CD4-positive, alpha-beta memory T cell (primary cell): ENCODE measurements around the gene ATP6V1C2. TPM values are rescaled to one million over a fixed set of nuclear protein-coding genes. Genes with fewer than 3 reads are reported as not detected.

Source experiments
- CTCF ChIA-PET: fragments of 350-600 bp; sonication (Branson Sonifier 250); formaldehyde crosslinking; loops from one replicate; lab custom pipeline; 2021; ENCODE audit warnings: inconsistent platforms; ENCODE audit not compliant: partially characterized antibody; lab: Charles Lee
- POLR2A ChIA-PET: fragments of 350-600 bp; sonication (Branson Sonifier 250); formaldehyde crosslinking; loops from one replicate; lab custom pipeline; 2021; ENCODE audit not compliant: partially characterized antibody; lab: Charles Lee
- DNase-seq, 5 donors: peaks; one replicate each; pipeline versions ENCODE4 v3.0.0 to v3.0.0-alpha.2; 2020 to 2022; ENCODE audit warnings: mixed read lengths in 1 of 5
- H3K27ac ChIP-seq: one replicate; pipeline ENCODE4 v1.7.0; 2013; ENCODE audit warnings: low read depth, low read length
- H3K27me3 ChIP-seq: 2 replicates; pipeline ENCODE4 v1.7.0; 2013; ENCODE audit warnings: mild to moderate bottlenecking, low read length, moderate library complexity; ENCODE audit not compliant: insufficient read depth
- H3K36me3 ChIP-seq: 2 replicates; pipeline ENCODE4 v1.7.0; 2013; ENCODE audit warnings: mild to moderate bottlenecking, low read length, moderate library complexity; ENCODE audit not compliant: insufficient read depth
- H3K4me1 ChIP-seq: 2 replicates; pipeline ENCODE4 v1.7.0; 2013; ENCODE audit warnings: mild to moderate bottlenecking, low read length, moderate library complexity; ENCODE audit not compliant: insufficient read depth
- H3K4me3 ChIP-seq, 2 donors: one replicate each; pipeline ENCODE4 v1.7.0; 2013; ENCODE audit warnings: low read length in 2 of 2, mild to moderate bottlenecking in 1 of 2
- H3K9me3 ChIP-seq, 2 donors: one replicate each; pipeline ENCODE4 v1.7.0; 2013; ENCODE audit warnings: low read length in 2 of 2, control low read depth in 1 of 2; ENCODE audit not compliant: control insufficient read depth in 1 of 2
- H3K27ac Mint-ChIP-seq, 7 donors: one replicate each; pipeline ENCODE4 v1.8.0; 2020 to 2021; ENCODE audit warnings: mixed read lengths in 7 of 7, mild to moderate bottlenecking in 6 of 7, inconsistent platforms in 3 of 7, moderate library complexity in 3 of 7
- H3K27me3 Mint-ChIP-seq, 2 donors: one replicate each; pipeline ENCODE4 v1.8.0; 2020 to 2021; ENCODE audit warnings: mixed read lengths in 2 of 2
- H3K36me3 Mint-ChIP-seq, 2 donors: one replicate each; pipeline ENCODE4 v1.8.0; 2020 to 2021; ENCODE audit warnings: mixed read lengths in 2 of 2, inconsistent platforms in 1 of 2, mild to moderate bottlenecking in 1 of 2
- H3K4me1 Mint-ChIP-seq, 4 donors: one replicate each; pipeline ENCODE4 v1.8.0; 2020 to 2021; ENCODE audit warnings: mixed read lengths in 4 of 4, mild to moderate bottlenecking in 1 of 4
- H3K4me3 Mint-ChIP-seq, 8 donors: one replicate each; pipeline ENCODE4 v1.8.0; 2020 to 2021; ENCODE audit warnings: mixed read lengths in 8 of 8, mild to moderate bottlenecking in 7 of 8, moderate library complexity in 6 of 8, inconsistent platforms in 3 of 8
- H3K9me3 Mint-ChIP-seq, 8 donors: one replicate each; pipeline ENCODE4 v1.8.0; 2020 to 2021; ENCODE audit warnings: mixed read lengths in 8 of 8, mild to moderate bottlenecking in 5 of 8, inconsistent platforms in 3 of 8, moderate library complexity in 1 of 8
- intact Hi-C: fragments of 100-400 bp; cut with micrococcal nuclease; formaldehyde crosslinking; loops from one replicate; pipeline ENCODE4 v1.15.1; 2023
- polyA plus RNA-seq, 2 donors: library from polyadenylated mRNA; unstranded; fragments of 300-500 nt; fragmentation: Illumina TruSeq; gene quantifications; one replicate each; pipeline ENCODE4 v1.2.3, GENCODE V29; 2021
- total RNA-seq, 2 experiments: library from RNA; stranded (reverse); gene quantifications; one replicate each; pipeline ENCODE4 v1.2.3, GENCODE V29; 2021

The ATP6V1C2 gene
- total and polyA plus RNA-seq, 4 experiments from 2014 or later, result 0.17 to 0.20 TPM; not detected in 2

GRCh38 chr2:10765914-10766313 is 44.5 kb downstream of the ATP6V1C2 start:
- Mint-ChIP-seq H3K4me3 (no peak overlapping the region), H3K27me3 (peaks cover 0 to 1% of the 10 kb centered on the region in 2 donors), H3K27ac (peak overlapping the region in 1 of 7 donors; percentile 18), H3K36me3 (no peaks in the 10 kb centered on the region), H3K4me1 (no peaks in the 10 kb centered on the region), H3K9me3 (no peaks in the 10 kb centered on the region)
- POLR2A ChIA-PET, result no interaction called here
- H3K36me3 ChIP-seq, result no peaks in the 10 kb centered on the region
- no peaks in the 10 kb centered on the region for H3K9me3 ChIP-seq
- no peak overlapping the region for H3K4me3 ChIP-seq
- no peaks in the 10 kb centered on the region for H3K4me1 ChIP-seq
- intact Hi-C loops, result no loop called here
- no peaks in the 10 kb centered on the region for H3K27me3 ChIP-seq
- CTCF ChIA-PET, result no interaction called here
- no peak for DNase-seq
- H3K27ac ChIP-seq, result no peak overlapping the region

GRCh38 chr2:10768063-10768507 is 46.7 kb downstream of the ATP6V1C2 start:
- no peak overlapping the region for H3K4me3 ChIP-seq
- Mint-ChIP-seq H3K27ac (no peak overlapping the region), H3K4me1 (no peaks in the 10 kb centered on the region), H3K9me3 (peaks cover 0 to 2% (median 0%) of the 10 kb centered on the region in 8 donors), H3K27me3 (peaks cover 0 to 1% of the 10 kb centered on the region in 2 donors), H3K4me3 (no peak overlapping the region), H3K36me3 (no peaks in the 10 kb centered on the region)
- intact Hi-C loops, result no loop called here
- H3K27ac ChIP-seq, result no peak overlapping the region
- no peaks in the 10 kb centered on the region for H3K9me3 ChIP-seq
- POLR2A ChIA-PET, result no interaction called here
- H3K27me3 ChIP-seq, result no peaks in the 10 kb centered on the region
- no peaks in the 10 kb centered on the region for H3K36me3 ChIP-seq
- H3K4me1 ChIP-seq, result no peaks in the 10 kb centered on the region
- CTCF ChIA-PET, result no interaction called here
- DNase-seq, result no peak

GRCh38 chr2:10770956-10771750 is 49.7 kb downstream of the ATP6V1C2 start:
- H3K27ac Mint-ChIP-seq, result no peak overlapping the region
- no peaks in the 10 kb centered on the region for H3K36me3 Mint-ChIP-seq
- ChIA-PET CTCF (interaction anchor here (0.8 kb wide), 1 partner anchor 47 kb away, joined by 3 read pairs; no protein-coding TSS in a partner anchor), POLR2A (no interaction called here)
- no peaks in the 10 kb centered on the region for H3K4me1 Mint-ChIP-seq
- no peaks in the 10 kb centered on the region for H3K27me3 Mint-ChIP-seq
- Histone ChIP-seq H3K27me3 (no peaks in the 10 kb centered on the region), H3K36me3 (no peaks in the 10 kb centered on the region), H3K27ac (no peak overlapping the region), H3K4me1 (no peaks in the 10 kb centered on the region), H3K9me3 (no peaks in the 10 kb centered on the region), H3K4me3 (no peak overlapping the region)
- intact Hi-C loops, result no loop called here
- no peak for DNase-seq
- no peak overlapping the region for H3K4me3 Mint-ChIP-seq
- peaks cover 0 to 2% (median 0%) of the 10 kb centered on the region in 8 donors for H3K9me3 Mint-ChIP-seq

GRCh38 chr2:10771786-10772185 is 50.4 kb downstream of the ATP6V1C2 start:
- H3K4me3 ChIP-seq, result no peak overlapping the region
- H3K36me3 ChIP-seq, result no peaks in the 10 kb centered on the region
- H3K9me3 ChIP-seq, result no peaks in the 10 kb centered on the region
- Mint-ChIP-seq H3K27ac (no peak overlapping the region), H3K27me3 (no peaks in the 10 kb centered on the region), H3K4me3 (no peak overlapping the region), H3K36me3 (no peaks in the 10 kb centered on the region), H3K9me3 (peaks cover 0 to 2% (median 0%) of the 10 kb centered on the region in 8 donors), H3K4me1 (no peaks in the 10 kb centered on the region)
- no peaks in the 10 kb centered on the region for H3K27me3 ChIP-seq
- no peaks in the 10 kb centered on the region for H3K4me1 ChIP-seq
- ChIA-PET POLR2A (no interaction called here), CTCF (interaction anchor here (0.8 kb wide), 1 partner anchor 48 kb away, joined by 3 read pairs; no protein-coding TSS in a partner anchor)
- no peak overlapping the region for H3K27ac ChIP-seq
- no peak for DNase-seq
- intact Hi-C loops, result no loop called here

- peaks cover 0 to under 1% of the 10 kb centered on the region in 2 donors for H3K36me3 Mint-ChIP-seq
- H3K27me3 Mint-ChIP-seq, result no peaks in the 10 kb centered on the region
- Histone ChIP-seq H3K27me3 (no peaks in the 10 kb centered on the region), H3K4me3 (no peak overlapping the region), H3K36me3 (no peaks in the 10 kb centered on the region), H3K9me3 (no peaks in the 10 kb centered on the region), H3K4me1 (no peaks in the 10 kb centered on the region), H3K27ac (no peak overlapping the region)
- CTCF ChIA-PET, result no interaction called here
- no peak overlapping the region for H3K27ac Mint-ChIP-seq
- intact Hi-C loops, result no loop called here
- no peak for DNase-seq
- H3K4me3 Mint-ChIP-seq, result no peak overlapping the region
- no peaks in the 10 kb centered on the region for H3K4me1 Mint-ChIP-seq
- POLR2A ChIA-PET, result no interaction called here
- H3K9me3 Mint-ChIP-seq, result peaks cover 0 to 2% (median 0%) of the 10 kb centered on the region in 8 donors
Measured at GRCh38 chr2:10772201-10772867, 50.9 kb downstream of the ATP6V1C2 start.

GRCh38 chr2:10772868-10773215 is 51.4 kb downstream of the ATP6V1C2 start:
- DNase-seq, result no peak
- H3K36me3 Mint-ChIP-seq, result peaks cover 2 to 3% of the 10 kb centered on the region in 2 donors
- Histone ChIP-seq H3K9me3 (no peaks in the 10 kb centered on the region), H3K4me1 (no peaks in the 10 kb centered on the region), H3K4me3 (no peak overlapping the region), H3K27me3 (no peaks in the 10 kb centered on the region), H3K36me3 (no peaks in the 10 kb centered on the region), H3K27ac (no peak overlapping the region)
- H3K4me1 Mint-ChIP-seq, result no peaks in the 10 kb centered on the region
- no peaks in the 10 kb centered on the region for H3K27me3 Mint-ChIP-seq
- intact Hi-C loops, result no loop called here
- H3K9me3 Mint-ChIP-seq, result peaks cover 0 to 2% (median 0%) of the 10 kb centered on the region in 8 donors
- H3K4me3 Mint-ChIP-seq, result no peak overlapping the region
- H3K27ac Mint-ChIP-seq, result peak overlapping the region in 3 of 7 donors; percentile 19 to 47 (median 22)
- POLR2A ChIA-PET, result no interaction called here
- CTCF ChIA-PET, result no interaction called here

GRCh38 chr2:10773821-10774341 is 52.5 kb downstream of the ATP6V1C2 start:
- no peak overlapping the region for H3K27ac ChIP-seq
- Mint-ChIP-seq H3K36me3 (peaks cover 3 to 4% of the 10 kb centered on the region in 2 donors), H3K27me3 (no peaks in the 10 kb centered on the region), H3K4me1 (no peaks in the 10 kb centered on the region), H3K27ac (no peak overlapping the region), H3K4me3 (no peak overlapping the region), H3K9me3 (peaks cover 0 to 2% (median 0%) of the 10 kb centered on the region in 8 donors)
- no peak for DNase-seq
- intact Hi-C loops, result no loop called here
- H3K9me3 ChIP-seq, result no peaks in the 10 kb centered on the region
- H3K4me3 ChIP-seq, result no peak overlapping the region
- POLR2A ChIA-PET, result no interaction called here
- H3K4me1 ChIP-seq, result no peaks in the 10 kb centered on the region
- CTCF ChIA-PET, result no interaction called here
- no peaks in the 10 kb centered on the region for H3K36me3 ChIP-seq
- no peaks in the 10 kb centered on the region for H3K27me3 ChIP-seq
